ES-I3 (cell line): ENCODE data around the gene ZNF211.

ENCODE experiments used
- H3K36me3 ChIP-seq: 2 replicates; pipeline ENCODE4 v1.6.1; 2013; ENCODE audit warnings: mild to moderate bottlenecking, low read length, control low read depth, moderate library complexity; ENCODE audit not compliant: insufficient read depth
- H3K4me1 ChIP-seq: 2 replicates; pipeline ENCODE4 v1.6.1; 2013; ENCODE audit warnings: mild to moderate bottlenecking, control low read depth, low read length; ENCODE audit not compliant: insufficient read depth
- H3K9ac ChIP-seq: 2 replicates; pipeline ENCODE4 v1.6.1; 2013; ENCODE audit warnings: low read depth, mild to moderate bottlenecking, low read length, moderate library complexity
- H3K9me3 ChIP-seq: 2 replicates; pipeline ENCODE4 v1.6.1; 2013; ENCODE audit warnings: mild to moderate bottlenecking, low read length, moderate library complexity; ENCODE audit not compliant: control insufficient read depth, insufficient read depth

Gene ZNF211

GRCh38 chr19:57641715-57642234, 8.8 kb downstream of the ZNF211 start:
- Histone ChIP-seq H3K9ac (no peak overlapping the region), H3K4me1 (no peaks in the 10 kb centered on the region), H3K9me3 (peaks cover 15% of the 10 kb centered on the region), H3K36me3 (peaks cover 26% of the 10 kb centered on the region)

- no peak overlapping the region for H3K9ac ChIP-seq
- no peaks in the 10 kb centered on the region for H3K4me1 ChIP-seq
- peaks cover 26% of the 10 kb centered on the region for H3K36me3 ChIP-seq
- peaks cover 15% of the 10 kb centered on the region for H3K9me3 ChIP-seq
Observed at GRCh38 chr19:57642396-57643046, 9.6 kb downstream of the ZNF211 start.

DNA sequence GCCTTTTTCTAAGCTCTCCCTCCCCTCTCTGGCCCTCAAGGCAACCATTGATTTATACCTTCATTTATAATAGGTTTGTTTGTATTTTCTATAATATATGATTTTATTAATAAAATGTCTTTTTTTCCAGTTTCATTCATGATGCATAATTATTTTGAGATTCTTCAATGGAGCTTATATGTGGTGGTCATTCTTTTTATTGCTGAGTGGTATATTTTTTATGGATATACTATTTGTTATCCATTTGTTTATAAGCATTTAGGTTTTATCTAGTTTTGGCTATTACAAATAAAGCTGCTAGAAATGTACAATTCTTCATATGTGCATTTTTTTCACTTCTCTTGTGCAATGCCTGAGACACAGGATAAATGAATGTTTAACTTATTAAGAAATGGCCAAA, 10.8 kb downstream of the ZNF211 start:
- Histone ChIP-seq H3K9ac (no peak overlapping the region), H3K9me3 (peaks cover 15% of the 10 kb centered on the region), H3K4me1 (no peaks in the 10 kb centered on the region), H3K36me3 (peaks cover 26% of the 10 kb centered on the region)

DNA sequence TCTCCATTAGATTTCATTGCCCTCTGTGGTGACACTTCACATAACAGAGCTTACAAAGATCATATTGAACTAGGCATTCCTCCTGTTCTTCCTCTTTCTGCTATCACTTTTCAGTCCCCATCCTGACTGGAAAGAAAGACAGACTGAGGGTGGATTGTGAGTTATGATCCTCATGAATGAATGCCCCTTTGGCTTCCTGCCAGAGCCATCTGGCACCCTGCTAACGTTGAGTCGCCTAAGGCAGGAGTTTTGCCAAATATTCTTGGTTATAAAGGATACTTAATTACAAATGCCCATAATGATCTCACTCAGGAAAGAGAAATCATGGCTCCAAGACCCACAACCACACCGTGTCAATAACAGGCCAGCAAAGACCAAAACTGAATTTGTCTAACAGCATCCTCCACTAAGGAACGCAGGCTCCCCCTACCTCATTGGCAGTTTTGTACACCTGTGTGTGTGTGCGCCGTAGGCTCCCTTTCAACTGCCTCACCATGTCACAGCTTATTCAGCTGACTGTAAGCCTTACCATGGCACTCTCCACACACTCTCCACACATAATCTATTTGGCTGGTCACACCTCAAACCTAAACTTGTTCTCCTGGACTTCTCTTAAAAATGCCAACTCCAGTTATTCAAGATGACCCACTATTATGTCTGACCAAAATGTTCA, 15.5 kb downstream of the ZNF211 start:
- no peaks in the 10 kb centered on the region for H3K4me1 ChIP-seq
- H3K9me3 ChIP-seq, result no peaks in the 10 kb centered on the region; the same call in 1 of the 2 replicates
- no peak overlapping the region for H3K9ac ChIP-seq
- no peaks in the 10 kb centered on the region for H3K36me3 ChIP-seq

DNA sequence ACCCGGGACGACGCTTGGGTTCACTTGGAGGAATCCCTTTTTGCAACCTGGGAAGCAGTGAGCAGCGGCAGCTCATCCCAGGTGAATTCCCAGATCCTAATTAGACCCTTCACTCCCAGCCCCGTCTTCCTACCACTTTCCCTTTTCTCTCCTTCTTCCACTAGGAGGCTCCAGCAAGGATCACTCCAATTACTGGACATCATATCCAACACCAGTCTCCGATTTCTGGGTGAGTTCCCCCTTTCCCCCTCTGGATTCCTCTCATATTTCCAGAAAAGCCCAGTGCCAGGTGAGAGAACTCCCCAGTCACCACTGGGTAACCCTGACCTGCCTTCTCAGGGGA, 18.7 kb downstream of the ZNF211 start:
- no peak overlapping the region for H3K9ac ChIP-seq
- no peaks in the 10 kb centered on the region for H3K36me3 ChIP-seq
- no peaks in the 10 kb centered on the region for H3K4me1 ChIP-seq

GRCh38 chr19:57653689-57654088, 20.7 kb downstream of the ZNF211 start:
- Histone ChIP-seq H3K36me3 (no peaks in the 10 kb centered on the region), H3K9ac (no peak overlapping the region), H3K4me1 (no peaks in the 10 kb centered on the region), H3K9me3 (no peaks in the 10 kb centered on the region)

More for the DNA sequence above, 18.7 kb downstream of the ZNF211 start:
- no peaks in the 10 kb centered on the region; the same call in 1 of the 2 replicates for H3K9me3 ChIP-seq

GRCh38 chr19:57655443-57655842, 22.5 kb downstream of the ZNF211 start:
- Histone ChIP-seq H3K9ac (no peak overlapping the region), H3K36me3 (no peaks in the 10 kb centered on the region), H3K9me3 (no peaks in the 10 kb centered on the region), H3K4me1 (no peaks in the 10 kb centered on the region)

- Histone ChIP-seq H3K4me1 (no peaks in the 10 kb centered on the region), H3K36me3 (no peaks in the 10 kb centered on the region), H3K9ac (no peak overlapping the region), H3K9me3 (no peaks in the 10 kb centered on the region)
Observed at GRCh38 chr19:57656346-57656745, 23.4 kb downstream of the ZNF211 start.

DNA sequence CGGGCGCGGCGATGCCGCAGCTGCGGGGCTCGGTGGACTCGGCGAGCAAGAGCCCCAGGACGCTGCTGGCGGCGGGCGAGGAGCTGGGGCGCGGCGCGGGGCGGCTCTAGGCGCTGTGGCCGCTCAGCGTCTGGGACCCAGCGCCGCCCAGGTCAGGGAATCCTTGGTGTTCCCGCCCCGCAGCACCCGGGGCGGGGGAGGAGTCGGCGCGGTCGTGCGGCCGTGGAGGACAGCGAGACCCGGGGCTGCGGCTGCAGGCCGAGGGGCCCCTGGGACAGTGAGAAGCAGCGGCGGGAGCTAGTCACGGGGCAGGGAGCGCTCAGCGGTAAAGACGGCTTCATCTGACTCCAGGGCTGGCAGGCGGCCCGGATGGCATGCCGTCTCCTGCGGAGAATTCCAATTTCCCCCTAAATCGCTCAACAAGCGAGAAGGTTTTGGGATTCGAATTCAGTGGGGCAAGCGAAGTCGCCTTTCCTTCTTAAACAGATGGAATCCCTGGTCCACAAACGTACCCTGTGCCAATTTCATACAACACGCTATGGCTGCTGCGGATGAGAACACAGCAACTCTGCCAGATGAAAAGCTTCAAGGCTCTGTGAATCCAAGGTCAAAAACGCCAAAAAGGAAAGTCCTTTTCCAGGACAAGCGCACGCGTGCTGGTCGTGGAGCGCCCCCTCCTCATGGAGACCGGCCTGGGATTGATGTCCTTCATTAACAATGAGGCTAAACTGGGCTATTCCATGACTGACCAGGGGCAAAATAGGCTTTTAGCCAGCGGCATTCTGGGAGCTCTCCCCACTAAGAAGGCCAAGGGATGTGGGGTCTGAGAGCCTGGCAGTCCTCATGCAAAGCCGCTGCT, 31.5 kb downstream of the ZNF211 start:
- Histone ChIP-seq H3K9me3 (no peaks in the 10 kb centered on the region), H3K36me3 (no peaks in the 10 kb centered on the region), H3K4me1 (peaks cover 3% of the 10 kb centered on the region; the same call in 1 of the 2 replicates), H3K9ac (peak overlapping the region; percentile 50)

- no peaks in the 10 kb centered on the region for H3K9me3 ChIP-seq
- no peaks in the 10 kb centered on the region for H3K36me3 ChIP-seq
- no peak overlapping the region for H3K9ac ChIP-seq
- H3K4me1 ChIP-seq, result peaks cover 3% of the 10 kb centered on the region; the same call in 1 of the 2 replicates
Observed at GRCh38 chr19:57665261-57665806, 32.4 kb downstream of the ZNF211 start.

- Histone ChIP-seq H3K9ac (no peak overlapping the region), H3K36me3 (no peaks in the 10 kb centered on the region), H3K9me3 (no peaks in the 10 kb centered on the region), H3K4me1 (peaks cover 3% of the 10 kb centered on the region; the same call in 1 of the 2 replicates)
Observed at GRCh38 chr19:57667228-57667627, 34.3 kb downstream of the ZNF211 start.

- H3K4me1 ChIP-seq, result peaks cover 3% of the 10 kb centered on the region; the same call in 1 of the 2 replicates
- H3K9ac ChIP-seq, result no peak within 1 kb of the TSS
- no peaks in the 10 kb centered on the region for H3K9me3 ChIP-seq
- H3K36me3 ChIP-seq, result no peaks in the 10 kb centered on the region
Observed at GRCh38 chr19:57668635-57669034, 35.7 kb downstream of the ZNF211 start, which contains the start of gene ZSCAN4. Gene ZSCAN4, plus strand, starts transcription at chr19:57668935. Its CDS starts 7,211 bp downstream, at chr19:57676146.

- Histone ChIP-seq H3K9me3 (no peaks in the 10 kb centered on the region), H3K9ac (no peak overlapping the region), H3K36me3 (no peaks in the 10 kb centered on the region), H3K4me1 (no peaks in the 10 kb centered on the region; the same call in 1 of the 2 replicates)
Observed at GRCh38 chr19:57671124-57671895, 38.3 kb downstream of the ZNF211 start.
